ENCODE measurements around the gene RTTN. TPM values are rescaled to one million over a fixed set of nuclear protein-coding genes. Genes with fewer than 3 reads are reported as not detected.
"Not testable (repeated sequence)": the region's sequence is repeated elsewhere in the genome, so short reads cannot be mapped to it uniquely, and the experiment has no call there.

RTTN gene, protein sequence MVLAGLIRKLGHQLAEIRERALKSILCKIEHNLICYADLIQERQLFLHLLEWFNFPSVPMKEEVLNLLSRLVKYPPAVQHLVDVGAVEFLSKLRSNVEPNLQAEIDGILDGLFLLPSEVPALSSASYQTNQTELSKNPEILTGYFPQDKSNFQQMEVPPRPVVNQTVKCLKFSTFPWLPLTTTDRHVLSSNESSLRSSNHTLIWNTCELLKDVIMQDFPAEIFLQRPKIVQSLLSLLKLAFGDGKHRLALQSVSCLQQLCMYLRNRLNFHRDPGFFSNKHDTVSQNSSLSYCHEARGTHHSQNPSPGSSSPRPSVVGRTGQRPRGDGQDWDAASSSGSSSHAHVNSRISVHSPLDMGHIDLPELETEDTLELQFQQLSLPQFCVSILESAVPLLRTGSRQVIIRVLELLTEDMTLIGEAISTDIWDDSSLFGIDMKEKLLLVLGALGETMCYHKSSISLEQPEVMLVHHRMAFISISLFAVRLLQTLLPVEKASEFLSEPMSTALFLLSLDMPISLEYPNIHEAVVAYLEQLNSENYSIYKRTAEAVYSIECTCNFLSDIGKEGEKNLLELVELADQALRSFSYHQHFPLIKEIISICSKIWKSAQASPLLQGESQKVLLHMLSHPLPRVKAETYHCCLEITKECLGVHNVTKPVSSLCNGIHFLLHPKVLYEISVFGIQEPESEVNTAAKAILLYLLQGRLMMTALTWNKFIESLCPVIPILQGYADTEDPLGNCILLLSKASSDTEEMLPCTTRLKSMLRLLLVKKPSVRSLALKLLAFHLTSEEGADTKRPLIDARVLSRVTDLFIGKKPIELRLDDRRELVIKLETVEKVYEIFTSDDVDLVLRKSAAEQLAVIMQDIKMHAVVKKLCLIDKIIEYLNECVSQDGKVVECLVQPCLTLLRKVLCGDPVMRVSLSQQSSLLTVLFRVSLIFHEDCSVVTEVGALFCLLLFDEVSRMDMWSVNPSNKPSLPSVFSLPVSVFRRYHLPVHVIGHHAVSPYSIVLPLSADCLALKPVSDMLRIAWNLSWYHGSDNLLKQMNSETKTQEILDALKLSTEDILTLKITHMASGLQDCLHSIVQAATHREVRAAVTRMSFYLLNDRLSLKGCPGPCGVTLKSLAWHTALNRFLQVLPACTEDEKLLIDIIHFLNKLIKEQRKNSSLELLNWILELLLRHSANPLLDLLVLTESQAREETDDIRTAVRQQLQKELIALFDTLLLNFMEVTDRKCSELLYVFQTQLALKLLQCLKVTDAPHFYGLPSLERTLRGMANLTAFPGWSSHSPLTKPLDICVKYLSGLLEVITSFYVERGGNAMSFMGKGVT (N-terminal part only)
- 1 to 10 TPM; 5.4 to 6.5 TPM for total RNA-seq
- long read RNA-seq, result 0 reads

DNA sequence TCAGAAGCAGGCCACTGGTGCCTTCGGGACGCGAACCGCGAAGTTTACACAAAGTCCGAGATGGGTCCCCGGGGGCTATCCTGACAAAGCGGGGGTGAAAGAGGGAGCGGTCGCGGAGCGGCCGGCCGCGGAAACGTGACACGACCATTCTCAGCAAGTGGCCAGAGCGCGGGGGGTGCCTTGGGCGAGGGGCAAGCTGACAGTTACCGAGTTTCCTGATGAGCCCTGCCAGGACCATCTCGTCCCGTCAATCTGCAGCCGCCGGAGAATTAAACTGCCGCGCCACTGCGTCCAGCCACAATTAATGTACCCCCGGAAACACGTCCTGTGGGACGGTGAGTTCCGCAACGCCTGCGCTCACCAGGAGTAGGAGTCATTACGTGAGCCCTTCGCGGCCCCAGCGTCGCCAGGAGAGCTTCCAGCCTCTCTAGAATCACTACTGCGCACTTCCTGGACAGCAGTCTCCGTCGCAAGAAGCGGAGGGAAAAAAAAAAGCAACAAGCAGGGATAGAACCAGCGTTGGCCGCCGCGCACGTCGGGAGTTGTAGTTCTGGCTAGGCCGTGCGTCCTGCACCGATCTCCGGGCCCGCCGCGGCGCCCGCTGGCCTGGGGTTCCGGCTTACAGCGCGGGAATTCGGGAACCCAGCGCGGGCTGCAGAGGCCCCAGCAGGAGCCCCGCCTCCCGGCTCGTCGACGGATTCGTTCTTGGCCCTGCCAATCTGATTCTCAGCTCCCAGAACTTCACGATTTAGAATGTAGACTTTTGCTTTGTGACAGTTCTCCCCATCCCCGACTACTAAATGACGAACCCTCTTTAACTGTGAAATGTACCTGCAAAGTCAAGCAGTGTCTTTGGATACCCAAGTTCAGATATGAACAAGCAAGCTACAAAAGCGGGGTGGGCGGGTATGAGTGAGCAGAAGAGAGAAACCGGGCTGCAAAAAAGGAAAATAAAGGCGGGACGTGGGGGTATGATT lies at the start of gene RTTN:
TSS of gene RTTN (minus strand) at position 267 of the 977 bp plus-strand sequence. CDS start at position 238, 29 bp downstream.
- DNase-seq (peak; percentile 96), ATAC-seq (peak; percentile 100)
- intact Hi-C loops (cut with DNase I), result loop anchor here in 1 of 2 donors (5.0 kb wide), 1 partner anchor 82 kb away; the partner anchor contains the start of gene SOCS6

DNA sequence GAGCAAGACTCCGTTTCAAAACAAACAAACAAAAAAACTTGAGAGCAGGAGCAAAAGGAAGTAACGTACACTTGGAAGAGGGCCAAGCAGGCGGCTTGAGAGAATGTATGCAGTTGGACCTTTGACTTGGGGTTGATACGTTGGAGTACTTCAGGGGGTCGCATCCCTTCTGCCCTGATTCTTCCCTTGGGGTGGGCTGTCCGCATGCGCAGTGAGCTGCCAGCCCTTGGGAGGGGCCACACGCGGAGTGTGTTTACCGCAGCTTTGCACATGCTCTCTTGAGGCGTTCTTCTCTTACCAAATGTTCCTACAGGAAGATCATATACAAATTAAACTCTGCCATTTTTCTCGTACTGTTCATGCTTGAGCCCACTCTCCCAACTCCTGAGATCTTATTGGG lies 45.3 kb upstream of the RTTN start:
- intact Hi-C loops (cut with DNase I), result no loop called here
- ATAC-seq (no peak), DNase-seq (no peak)

DNA sequence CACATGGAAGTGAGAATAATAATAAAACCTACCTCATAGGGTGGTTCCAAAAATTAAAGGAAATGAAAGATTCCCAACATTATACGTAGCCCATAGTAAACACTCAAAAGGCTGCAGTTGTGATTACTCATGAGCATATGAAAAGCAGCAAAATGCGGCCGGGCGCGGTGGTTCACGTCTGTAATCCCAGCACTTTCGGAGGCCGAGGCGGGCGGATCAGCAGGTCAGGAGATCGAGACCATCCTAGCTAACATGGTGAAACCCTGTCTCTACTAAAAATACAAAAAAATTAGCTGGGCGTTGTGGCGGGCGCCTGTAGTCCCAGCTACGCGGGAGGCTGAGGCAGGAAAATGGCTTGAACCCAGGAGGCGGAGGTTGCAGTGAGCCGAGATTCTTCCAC lies 44.4 kb upstream of the RTTN start:
- DNase-seq; intact Hi-C loops (cut with DNase I); ATAC-seq: not testable (repeated sequence)

DNA sequence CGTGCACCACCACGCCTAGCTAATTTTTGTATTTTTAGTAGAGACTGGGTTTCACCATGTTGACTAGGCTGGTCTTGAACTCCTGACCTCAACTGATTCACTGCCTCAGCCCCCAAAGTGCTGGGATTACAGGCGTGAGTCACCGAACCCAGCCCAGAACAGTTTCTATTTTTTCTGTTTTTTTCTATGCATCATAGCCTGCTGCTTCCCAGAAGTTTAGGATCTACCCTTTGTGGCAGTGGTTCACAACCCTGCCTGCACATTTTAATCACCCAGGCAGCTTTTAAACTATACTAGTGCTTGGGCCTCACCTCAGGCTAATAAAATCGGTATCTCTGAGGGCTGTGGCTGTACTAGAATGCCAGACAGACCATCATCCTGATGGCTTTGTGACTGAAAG lies 43.6 kb upstream of the RTTN start:
- intact Hi-C loops (cut with DNase I), result no loop called here
- no peak for DNase-seq
- ATAC-seq, result no peak

DNA sequence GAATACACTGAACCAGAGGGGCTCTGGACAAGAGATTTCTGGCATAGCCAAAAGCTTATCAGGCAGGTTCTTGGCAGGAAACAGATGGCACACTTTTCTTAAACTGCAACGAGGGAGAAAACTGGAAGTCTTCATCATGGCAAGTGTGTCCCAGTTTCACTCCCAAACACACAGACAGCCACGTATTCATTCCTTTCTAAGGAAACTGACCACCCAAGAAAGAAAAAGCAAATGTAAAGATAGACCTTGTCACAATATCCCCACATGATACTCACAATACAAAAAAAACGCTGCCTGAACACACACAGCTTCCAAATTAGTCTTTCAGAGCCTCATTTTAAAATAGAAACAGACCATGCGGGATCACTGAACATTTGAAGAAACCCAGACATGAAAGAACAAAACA lies 40.6 kb upstream of the RTTN start:
- intact Hi-C loops (cut with DNase I), result no loop called here
- ATAC-seq (no peak), DNase-seq (no peak)

DNA sequence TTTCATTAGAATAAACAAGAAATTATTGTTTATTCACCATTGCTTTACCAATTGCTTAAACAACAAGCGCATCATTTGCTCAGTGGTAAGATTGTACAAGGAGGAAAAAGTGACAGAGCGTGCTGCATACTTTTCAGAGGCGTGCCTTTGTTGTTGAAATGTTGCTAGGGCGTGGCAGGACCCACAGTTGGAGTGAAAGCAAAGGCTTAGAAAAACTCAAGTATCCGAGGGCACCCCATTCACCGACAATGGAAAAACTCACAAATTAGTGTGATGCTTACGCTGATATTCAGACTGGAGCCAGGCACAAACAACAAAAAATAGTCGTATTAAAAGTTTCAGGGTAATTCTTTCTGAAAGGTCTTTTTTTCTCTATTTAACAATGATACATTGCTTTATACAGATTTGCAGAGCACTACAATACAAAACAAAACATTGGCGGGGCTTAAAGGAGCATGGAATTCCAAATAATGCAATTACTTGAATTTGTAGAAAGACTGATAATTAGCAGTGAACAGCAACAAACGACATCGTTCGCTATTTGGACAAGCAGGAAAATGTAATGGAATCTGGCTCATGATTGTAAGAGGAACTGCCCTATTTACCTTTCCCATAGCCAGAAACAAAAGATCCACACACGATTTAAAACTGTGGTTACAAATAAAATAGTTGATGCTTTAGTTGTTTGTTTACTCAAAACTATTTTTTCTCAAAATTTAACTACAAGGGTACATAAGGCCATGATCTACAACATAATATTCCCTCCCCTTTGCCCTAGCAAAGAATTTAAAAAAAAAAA lies 37.8 kb upstream of the RTTN start:
- DNase-seq (no peak), ATAC-seq (no peak)
- intact Hi-C loops (cut with DNase I), result no loop called here

DNA sequence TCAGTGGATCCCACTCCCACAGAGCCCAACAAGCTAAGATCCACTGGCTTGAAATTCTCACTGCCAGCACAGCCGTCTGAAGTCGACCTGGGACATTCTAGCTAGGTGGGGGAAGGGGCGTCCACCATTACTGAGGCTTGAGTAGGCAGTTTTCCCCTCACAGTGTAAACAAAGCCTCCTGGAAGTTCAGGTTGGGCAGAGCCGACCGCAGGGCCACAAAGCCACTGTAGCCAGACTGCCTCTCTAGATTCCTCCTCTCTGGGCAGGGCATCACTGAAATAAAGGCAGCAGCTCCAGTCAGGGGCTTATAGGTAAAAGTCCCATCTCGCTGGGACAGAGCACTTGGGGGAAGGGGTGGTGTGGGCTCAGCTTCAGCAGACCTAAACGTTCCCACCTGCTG lies 31.4 kb upstream of the RTTN start:
- intact Hi-C loops (cut with DNase I); ATAC-seq; DNase-seq: not testable (repeated sequence)

DNA sequence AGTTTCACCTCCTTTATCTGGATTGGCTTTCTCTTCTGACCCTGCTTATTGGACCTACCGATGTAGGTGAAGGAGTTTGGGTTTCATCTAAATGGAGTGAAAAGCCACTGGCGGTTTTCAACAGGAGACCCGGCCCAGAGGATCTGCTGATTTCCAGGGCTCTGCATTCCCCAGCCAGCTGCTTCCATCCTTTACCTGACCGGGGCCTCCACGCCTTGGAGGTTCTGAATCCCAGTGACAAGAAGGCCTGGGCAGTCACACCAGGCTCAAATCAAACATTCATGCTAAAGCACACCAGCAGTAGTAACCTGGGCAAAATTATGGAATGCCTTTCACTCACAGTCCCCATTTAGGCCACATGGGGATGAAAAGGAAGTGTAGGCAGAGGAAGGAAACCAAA lies 30.0 kb upstream of the RTTN start:
- DNase-seq (no peak), ATAC-seq (no peak)
- intact Hi-C loops (cut with DNase I), result no loop called here

DNA sequence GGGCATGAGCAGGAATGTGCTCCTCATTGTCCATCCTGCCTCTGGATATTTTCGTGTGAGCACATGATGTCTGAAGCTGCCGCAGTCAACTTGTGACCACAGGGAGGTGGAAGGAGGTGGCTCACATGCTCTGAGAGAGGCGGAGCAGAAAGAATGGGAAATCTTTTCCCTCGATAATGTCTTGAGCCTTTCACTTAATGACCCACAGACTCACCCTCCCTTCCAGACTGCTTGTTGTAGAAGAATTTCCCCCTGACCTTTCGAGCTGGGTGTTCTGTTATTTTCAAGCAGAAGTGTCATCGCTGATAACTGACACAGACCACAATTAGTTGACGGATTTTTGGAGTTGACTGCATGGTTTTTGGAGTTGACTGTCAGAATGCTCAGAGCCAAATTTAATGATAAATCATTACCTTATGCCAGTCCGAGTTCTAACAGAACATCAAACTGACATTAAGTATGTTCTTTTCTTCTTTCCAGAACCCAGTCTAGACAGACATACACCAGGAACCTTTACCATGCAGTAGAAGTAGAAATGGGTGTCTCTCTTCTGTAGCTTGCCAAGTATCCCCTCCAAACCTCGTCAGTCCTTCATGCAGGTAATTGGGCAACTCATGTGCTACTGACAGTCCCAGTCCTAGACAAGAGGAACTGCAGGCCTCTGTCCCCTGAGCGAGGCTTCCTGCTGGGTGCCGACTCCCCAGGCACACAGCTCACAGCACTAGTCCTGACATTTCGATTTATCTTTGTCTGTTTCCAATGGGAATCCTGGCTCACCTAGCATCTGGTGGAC lies 29.4 kb upstream of the RTTN start:
- intact Hi-C loops (cut with DNase I), result no loop called here
- ATAC-seq, result peak; percentile 78 to 84
- DNase-seq, result no peak

DNA sequence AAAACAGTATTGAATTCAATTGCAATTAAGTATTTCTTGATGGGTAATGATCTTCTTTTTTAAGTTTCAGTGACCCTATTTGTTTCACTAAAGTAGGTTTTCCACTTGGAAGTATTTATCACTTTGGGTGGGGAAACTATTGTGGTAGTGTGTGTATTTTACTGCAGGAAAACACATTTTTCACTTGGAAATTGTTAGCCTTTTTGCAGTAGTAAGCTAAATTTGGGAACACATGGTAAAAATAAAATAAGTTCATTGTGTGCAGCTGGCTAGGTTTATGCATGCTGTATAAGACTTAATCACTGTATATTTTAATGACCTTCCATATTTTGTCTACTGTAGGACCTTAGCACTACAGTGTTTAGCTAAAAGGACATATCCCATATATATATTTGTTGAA lies 28.5 kb upstream of the RTTN start:
- no peak for DNase-seq
- no peak for ATAC-seq
- intact Hi-C loops (cut with DNase I), result no loop called here

DNA sequence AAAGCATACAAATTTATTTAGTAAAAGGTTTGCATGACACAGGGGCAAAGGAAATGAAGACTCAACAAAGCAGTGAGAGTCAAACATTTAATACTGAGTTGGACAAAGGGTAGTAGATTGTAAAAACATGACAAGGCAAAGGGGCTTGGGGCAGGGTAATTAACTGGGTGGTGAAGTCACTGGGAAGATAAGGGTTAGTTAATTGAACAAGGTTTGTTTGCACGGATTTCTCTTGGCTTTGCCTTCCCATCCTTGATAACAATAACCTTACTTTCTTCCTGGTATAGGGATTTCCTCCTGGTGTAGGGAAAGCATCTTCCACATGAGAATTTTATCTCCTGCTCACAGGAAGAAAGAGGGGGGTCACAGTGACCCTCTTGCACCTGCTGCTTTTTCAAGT lies 26.8 kb upstream of the RTTN start:
- no peak for ATAC-seq
- intact Hi-C loops (cut with DNase I), result no loop called here
- DNase-seq, result no peak

DNA sequence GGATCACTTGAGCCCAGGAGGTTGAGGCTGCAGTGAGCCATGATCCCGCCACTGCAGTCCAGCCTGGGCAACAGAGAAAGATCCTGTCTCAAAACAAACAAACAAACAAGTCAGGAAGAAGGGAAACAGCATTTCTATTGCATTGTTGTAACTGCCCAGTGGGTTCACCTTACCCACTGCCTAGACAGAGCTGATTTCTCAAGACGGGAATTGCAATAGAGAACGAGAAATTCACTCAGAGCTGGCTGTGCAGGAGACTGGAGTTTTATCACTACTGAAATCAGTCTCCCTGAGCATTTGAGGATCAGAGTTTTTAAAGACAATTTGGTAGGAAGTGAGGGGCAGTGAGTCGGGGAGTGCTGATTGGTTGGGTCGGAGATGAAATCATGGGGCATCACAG lies 24.2 kb upstream of the RTTN start:
- intact Hi-C loops (cut with DNase I), result no loop called here
- no peak for ATAC-seq
- no peak for DNase-seq

DNA sequence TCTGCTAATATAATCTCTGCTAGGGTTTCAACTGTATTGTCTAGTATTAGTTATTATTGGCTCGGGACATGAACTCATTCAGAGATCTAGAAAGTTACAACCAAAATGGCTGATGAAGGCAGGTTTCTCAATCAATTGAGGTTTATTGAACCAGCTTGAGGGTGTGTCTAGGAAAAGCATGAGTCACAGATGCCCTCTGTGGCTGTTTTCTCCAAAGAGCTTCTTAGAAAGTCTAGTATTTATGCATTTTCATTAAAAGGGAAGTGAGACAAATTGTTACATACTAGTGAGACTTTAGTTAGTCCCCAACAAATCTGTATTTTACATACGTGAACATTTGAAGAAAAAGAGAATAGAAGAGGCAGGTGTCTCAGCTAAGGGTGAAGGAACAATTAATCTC lies 23.0 kb upstream of the RTTN start:
- DNase-seq (no peak), ATAC-seq (no peak)
- intact Hi-C loops (cut with DNase I), result no loop called here

DNA sequence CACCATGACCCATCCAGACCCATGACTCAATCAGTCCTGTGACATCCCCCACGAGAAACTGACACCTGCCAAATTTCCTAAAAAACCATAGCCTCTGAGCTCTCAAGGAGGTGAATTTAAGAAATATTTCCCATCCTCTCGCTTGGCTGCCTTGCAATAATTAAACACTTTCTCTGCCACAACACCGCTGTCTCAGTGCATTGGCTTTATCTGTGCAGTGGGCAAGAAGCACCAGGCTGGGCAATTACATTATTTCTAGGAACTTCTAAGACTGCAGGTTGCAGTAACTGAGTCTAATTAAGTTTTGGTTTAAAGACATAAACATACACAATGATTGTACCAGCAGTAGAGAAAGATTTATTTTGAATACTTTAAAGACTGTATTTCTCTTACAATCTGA lies 22.0 kb upstream of the RTTN start:
- DNase-seq (no peak), ATAC-seq (no peak)
- intact Hi-C loops (cut with DNase I), result no loop called here

DNA sequence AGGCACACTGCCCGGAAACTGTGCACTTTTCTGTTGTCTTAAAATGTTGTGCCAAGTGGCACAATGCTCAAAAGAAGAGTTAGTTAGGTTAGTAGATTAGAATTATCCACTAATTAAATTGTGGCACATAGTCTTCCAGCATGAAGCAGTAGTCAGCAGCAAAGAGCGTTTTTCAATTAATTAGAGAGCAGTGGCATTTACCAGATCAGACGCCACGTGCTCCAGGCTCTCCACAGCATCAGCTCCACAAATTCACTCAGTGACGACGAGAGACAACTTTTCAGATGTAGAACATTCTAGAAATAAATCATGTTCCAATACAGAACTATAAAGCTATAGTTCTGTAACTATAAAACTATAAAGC lies 16.4 kb upstream of the RTTN start:
- intact Hi-C loops (cut with DNase I), result no loop called here
- DNase-seq (no peak), ATAC-seq (no peak)

DNA sequence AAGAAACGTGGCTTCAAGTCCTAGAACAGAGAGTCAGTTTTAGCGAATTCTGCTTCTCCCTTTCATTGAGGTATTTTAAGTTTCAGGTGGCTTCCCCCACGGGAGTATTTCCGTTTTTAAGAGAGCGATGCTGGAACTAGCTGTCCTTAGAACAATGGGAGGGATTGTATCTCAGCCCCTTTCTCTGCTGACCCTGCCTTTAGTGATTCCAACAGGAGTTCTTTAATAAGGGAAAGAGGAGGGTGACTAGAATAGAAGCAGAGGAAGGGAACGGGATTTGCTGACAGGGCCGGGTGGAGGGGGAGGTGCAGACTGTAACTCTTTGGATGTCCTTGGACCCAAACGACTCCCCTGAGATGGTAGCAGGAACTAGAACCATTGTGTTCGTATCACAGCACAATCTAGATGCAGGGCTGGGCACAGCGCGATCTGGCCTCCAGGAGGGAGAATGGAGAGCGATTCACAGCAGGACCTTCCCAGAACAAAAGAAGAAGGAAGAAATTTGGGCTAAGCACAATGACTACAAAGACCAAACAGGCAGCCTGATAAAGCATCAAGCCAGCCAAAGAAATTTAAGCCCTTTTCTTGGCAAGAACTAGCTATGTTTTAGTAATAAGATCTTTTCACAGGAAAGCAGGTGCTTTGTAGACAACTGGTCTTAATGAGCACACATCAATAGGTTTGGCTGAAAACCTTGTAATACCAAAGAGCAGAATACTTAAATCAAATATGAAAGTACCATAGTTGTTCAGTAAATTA lies 15.8 kb upstream of the RTTN start:
- peak in 1 of 2 donors; percentile 31 for ATAC-seq

More for the DNA sequence above, 15.8 kb upstream of the RTTN start:
- intact Hi-C loops (cut with DNase I), result no loop called here
- no peak for DNase-seq
